ENCODE measurements around the gene FTO. TPM values are rescaled to one million over a fixed set of nuclear protein-coding genes. Genes with fewer than 3 reads are reported as not detected.

FTO gene
- total RNA-seq, 4 donors from 2014 or later = 29.0 to 64.1 (median 48.1) TPM

DNA sequence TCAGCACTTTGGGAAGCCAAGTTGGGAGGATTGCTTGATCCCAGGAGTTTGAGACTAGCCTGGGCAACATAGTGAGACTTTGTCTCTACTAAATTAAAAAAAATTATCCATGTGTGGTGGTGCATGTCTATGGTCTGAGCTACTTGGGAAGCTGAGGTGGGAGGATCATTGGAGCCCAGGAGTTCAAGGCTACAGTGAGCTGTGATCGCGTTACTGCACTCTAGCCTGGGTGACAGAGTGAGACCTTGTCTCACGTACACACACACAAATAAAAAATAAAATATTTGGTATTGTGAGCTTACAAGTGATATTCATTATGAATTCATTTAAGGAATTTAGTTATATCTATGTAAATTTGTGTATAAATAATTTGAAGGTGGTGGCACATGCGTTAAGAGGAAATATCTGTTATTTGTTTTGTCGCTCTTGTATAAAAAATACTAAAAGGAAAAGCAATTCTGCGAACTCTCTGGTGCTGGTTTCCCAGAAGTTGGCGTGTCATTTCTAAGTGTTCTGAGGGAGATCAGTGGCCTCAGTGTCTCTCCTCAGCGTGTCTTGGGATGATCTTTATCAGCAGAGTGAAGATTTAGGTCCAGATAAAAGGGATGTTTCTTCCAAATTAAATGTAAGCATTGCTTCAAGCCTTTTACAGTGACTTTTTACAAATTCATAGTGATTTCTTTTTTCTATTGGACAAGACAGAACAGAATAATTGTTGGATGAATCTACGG is 187.6 kb downstream of the FTO start:
- H3K9me3 ChIP-seq = no peaks in the 10 kb centered on the region
- no peak overlapping the region for H3K4me3 ChIP-seq
- intact Hi-C loops (cut with DNase I) = loop anchor here (10.0 kb wide), 1 partner anchor 117 kb away; no protein-coding TSS in a partner anchor
- no peak overlapping the region for H3K27ac ChIP-seq
- DNase-seq = no peak
- no peaks in the 10 kb centered on the region for H3K27me3 ChIP-seq
- peaks cover 0 to 25% (median 0%) of the 10 kb centered on the region in 3 donors for H3K36me3 ChIP-seq
- H3K4me1 ChIP-seq = peaks cover 0 to 41% (median 15%) of the 10 kb centered on the region in 3 donors
- TF ChIP-seq POLR2A (IDR thresholded peaks at IDR 0.05) = no peak
- TF ChIP-seq, protein P1, sequence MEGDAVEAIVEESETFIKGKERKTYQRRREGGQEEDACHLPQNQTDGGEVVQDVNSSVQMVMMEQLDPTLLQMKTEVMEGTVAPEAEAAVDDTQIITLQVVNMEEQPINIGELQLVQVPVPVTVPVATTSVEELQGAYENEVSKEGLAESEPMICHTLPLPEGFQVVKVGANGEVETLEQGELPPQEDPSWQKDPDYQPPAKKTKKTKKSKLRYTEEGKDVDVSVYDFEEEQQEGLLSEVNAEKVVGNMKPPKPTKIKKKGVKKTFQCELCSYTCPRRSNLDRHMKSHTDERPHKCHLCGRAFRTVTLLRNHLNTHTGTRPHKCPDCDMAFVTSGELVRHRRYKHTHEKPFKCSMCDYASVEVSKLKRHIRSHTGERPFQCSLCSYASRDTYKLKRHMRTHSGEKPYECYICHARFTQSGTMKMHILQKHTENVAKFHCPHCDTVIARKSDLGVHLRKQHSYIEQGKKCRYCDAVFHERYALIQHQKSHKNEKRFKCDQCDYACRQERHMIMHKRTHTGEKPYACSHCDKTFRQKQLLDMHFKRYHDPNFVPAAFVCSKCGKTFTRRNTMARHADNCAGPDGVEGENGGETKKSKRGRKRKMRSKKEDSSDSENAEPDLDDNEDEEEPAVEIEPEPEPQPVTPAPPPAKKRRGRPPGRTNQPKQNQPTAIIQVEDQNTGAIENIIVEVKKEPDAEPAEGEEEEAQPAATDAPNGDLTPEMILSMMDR (IDR thresholded peaks at IDR 0.05) = no peak
- 79 to 80% methylated on average over 9 of the region's 9 CpGs for WGBS, 2 donors

DNA sequence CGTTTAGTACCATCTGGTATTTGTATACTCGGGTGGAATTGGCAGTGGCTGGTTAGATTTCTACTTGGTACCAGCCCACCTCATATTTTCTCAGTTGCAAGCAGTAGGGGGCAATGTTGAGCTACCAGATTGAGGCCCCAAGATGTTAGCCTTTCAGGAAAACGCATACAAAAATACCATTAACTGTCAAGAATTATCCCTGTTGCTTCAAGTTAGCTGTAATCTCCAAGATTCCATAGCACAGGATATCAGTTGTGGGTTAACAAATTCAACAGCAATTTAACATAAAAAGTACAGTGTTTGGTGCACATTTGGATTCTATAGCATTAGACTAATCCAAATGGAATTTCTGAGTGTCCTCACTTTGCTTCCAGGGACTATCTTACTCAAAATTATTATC is 188.2 kb downstream of the FTO start:
- 6 to 10% methylated on average over 3 of the region's 3 CpGs for WGBS, 2 donors
- no peak overlapping the region for H3K4me3 ChIP-seq
- DNase-seq = no peak
- intact Hi-C loops (cut with DNase I) = loop anchor here (10.0 kb wide), 1 partner anchor 117 kb away; no protein-coding TSS in a partner anchor
- H3K27ac ChIP-seq = no peak overlapping the region
- H3K9me3 ChIP-seq = no peaks in the 10 kb centered on the region
- peaks cover 0 to 25% (median 0%) of the 10 kb centered on the region in 3 donors for H3K36me3 ChIP-seq
- peaks cover 0 to 45% (median 15%) of the 10 kb centered on the region in 3 donors for H3K4me1 ChIP-seq
- TF ChIP-seq, protein P1 (IDR thresholded peaks at IDR 0.05) = peak in 5 of 6 experiments; percentile 52 to 76 (median 69)
- no peak for TF ChIP-seq POLR2A (IDR thresholded peaks at IDR 0.05)
- no peaks in the 10 kb centered on the region for H3K27me3 ChIP-seq

DNA sequence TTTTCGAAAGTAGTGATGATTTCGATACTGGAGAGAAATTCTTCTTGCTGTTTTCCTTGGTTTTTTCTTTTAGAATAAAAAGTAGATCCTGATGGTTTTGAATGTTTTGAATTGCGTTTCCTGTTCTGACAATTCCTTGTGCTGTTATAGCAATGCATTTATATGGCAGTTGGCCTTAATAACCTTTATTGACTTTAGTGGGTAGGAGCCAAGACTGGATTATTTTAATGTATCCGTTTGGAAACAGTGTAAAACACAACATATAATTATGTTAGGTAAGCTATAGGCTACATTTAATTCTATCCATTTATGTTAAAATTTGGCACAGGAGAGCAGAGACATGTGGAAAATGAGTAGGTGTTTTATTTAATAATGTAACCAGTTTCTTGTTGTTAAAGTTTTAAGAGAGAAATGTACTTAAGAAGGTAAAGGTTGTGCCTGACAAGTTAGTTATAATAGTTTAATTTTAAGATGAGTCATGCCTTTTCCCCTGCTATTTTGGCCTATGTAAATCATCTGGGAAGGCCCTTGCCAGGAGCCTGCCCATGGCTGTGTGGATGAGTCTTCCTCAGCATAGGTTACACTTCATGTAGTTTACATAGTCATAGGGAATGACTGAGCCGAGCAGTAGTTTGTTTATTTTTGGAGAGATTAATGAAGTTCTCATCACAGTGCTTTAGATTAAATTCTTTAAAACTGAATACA is 189.9 kb downstream of the FTO start:
- TF ChIP-seq, protein P1 (IDR thresholded peaks at IDR 0.05) = no peak
- TF ChIP-seq POLR2A (IDR thresholded peaks at IDR 0.05) = no peak
- DNase-seq = no peak
- 25 to 35% methylated on average over 5 of the region's 5 CpGs for WGBS, 2 donors
- H3K9me3 ChIP-seq = no peaks in the 10 kb centered on the region
- H3K4me3 ChIP-seq = no peak overlapping the region
- intact Hi-C loops (cut with DNase I) = loop anchor here (10.0 kb wide), 1 partner anchor 119 kb away; no protein-coding TSS in a partner anchor
- no peak overlapping the region for H3K27ac ChIP-seq
- peaks cover 0 to 41% (median 15%) of the 10 kb centered on the region in 3 donors for H3K4me1 ChIP-seq
- no peaks in the 10 kb centered on the region for H3K27me3 ChIP-seq
- peaks cover 0 to 17% (median 0%) of the 10 kb centered on the region in 3 donors for H3K36me3 ChIP-seq

DNA sequence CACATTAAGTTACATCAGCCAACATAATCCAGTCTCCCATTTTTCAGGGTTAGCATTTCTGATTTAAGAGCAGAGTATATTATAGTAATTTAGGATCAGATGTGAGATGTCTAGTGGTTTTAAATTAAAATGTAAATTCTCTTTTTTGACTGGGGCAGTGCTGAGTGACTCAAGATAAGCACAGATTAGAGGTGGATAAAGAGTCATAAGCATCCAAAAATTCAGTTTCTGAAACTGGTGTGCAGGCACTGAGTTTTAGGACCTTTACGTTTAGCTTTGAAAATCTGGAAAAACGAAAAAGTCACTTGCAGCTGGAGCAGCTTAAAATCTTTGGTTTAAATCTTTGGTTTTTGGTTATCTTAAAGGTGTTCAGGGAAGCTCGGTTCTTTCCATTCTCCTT is 190.7 kb downstream of the FTO start:
- Histone ChIP-seq H3K9me3 (no peaks in the 10 kb centered on the region), H3K4me3 (no peak overlapping the region), H3K27me3 (no peaks in the 10 kb centered on the region), H3K36me3 (peaks cover 0 to 9% (median 0%) of the 10 kb centered on the region in 3 donors), H3K27ac (no peak overlapping the region), H3K4me1 (peaks cover 0 to 49% (median 19%) of the 10 kb centered on the region in 3 donors)
- intact Hi-C loops (cut with DNase I) = loop anchor here (10.0 kb wide), 1 partner anchor 120 kb away; no protein-coding TSS in a partner anchor
- no peak for DNase-seq
- TF ChIP-seq, protein P1 (IDR thresholded peaks at IDR 0.05) = no peak
- TF ChIP-seq POLR2A (IDR thresholded peaks at IDR 0.05) = no peak
- 87 to 88% methylated on average over 3 of the region's 3 CpGs for WGBS, 2 donors

DNA sequence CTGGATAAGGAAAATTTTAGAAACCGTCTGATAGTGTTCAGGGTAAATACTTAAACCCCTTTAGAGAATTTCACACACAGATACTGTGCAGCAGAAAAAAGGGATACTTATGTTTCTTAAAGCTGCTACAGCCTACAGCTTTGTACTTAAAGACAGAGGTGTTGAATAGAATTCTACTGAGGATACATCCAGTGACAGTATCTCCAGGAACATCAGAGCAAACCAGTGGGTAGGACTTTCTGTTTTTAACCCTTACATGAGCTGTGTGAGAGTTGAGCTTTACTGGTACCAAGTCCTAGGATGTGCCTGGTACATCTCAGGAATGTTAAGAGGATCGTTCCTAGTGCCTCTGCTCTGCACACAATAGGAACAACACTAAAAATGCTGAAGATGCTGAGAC is 191.5 kb downstream of the FTO start:
- Histone ChIP-seq H3K4me1 (peaks cover 0 to 52% (median 20%) of the 10 kb centered on the region in 3 donors), H3K27ac (no peak overlapping the region), H3K4me3 (no peak overlapping the region), H3K36me3 (peaks cover 0 to 2% (median 0%) of the 10 kb centered on the region in 3 donors), H3K9me3 (no peaks in the 10 kb centered on the region), H3K27me3 (no peaks in the 10 kb centered on the region)
- TF ChIP-seq, protein P1 (IDR thresholded peaks at IDR 0.05) = no peak
- no peak for TF ChIP-seq POLR2A (IDR thresholded peaks at IDR 0.05)
- intact Hi-C loops (cut with DNase I) = loop anchor here (10.0 kb wide), 1 partner anchor 121 kb away; no protein-coding TSS in a partner anchor
- 83 to 100% methylated on average over 2 of the region's 2 CpGs for WGBS, 2 donors
- no peak for DNase-seq

All from esophagus squamous epithelium (tissue), 5 donors.